GM21423 (cell line): ENCODE data around the gene TPBGL.

ENCODE experiments used
- ATAC-seq: cut with Tn5 transposase; IDR thresholded peaks from one replicate; pipeline ENCODE4 v1.9.1; 2021; ENCODE audit warnings: mild to moderate bottlenecking, moderate library complexity; ENCODE audit not compliant: unreplicated experiment

The TPBGL gene

DNA sequence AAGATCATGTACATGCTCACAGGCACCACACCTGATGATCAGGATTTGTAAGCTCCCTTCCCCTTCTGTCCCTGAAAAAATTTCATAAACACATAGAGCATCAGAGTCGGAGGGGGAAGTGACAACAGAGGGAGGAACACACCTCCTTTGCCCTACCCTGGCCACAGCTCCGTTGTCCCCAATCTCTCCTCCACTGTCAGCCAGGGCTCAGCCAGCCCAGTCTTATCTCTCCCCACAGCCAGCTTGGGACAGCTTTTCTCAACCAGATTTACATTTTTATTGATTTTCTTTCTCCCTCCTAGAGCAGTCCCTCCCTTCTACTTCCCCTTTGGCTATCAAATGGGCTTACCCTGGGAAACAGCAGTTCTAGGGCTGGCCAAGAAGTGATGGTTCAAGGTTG lies 32.1 kb upstream of the TPBGL start:
- ATAC-seq = no peak

- ATAC-seq = no peak
These were observed 28.2 kb upstream of the TPBGL start for GRCh38 chr11:75212411-75212810.

DNA sequence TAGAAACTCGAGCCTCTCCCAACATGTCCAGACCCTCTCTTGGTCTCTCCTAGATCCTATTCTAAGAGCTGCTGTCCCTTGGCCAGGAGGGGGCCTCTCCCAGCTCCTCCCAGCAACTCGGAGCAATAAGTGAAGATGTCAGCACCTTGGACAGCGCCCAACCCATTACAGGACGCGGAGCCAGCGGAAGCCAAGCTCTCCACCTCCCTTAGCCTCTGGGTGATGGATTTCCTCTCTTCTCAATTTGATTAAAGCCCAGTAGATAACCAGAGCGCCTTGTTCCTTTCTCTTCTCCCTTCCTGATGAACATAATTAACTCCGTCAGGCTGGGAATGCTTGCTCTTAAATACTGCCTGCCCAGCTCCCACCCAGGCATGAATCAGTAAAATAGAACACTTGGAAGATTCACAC lies 26.2 kb upstream of the TPBGL start:
- ATAC-seq = no peak

DNA sequence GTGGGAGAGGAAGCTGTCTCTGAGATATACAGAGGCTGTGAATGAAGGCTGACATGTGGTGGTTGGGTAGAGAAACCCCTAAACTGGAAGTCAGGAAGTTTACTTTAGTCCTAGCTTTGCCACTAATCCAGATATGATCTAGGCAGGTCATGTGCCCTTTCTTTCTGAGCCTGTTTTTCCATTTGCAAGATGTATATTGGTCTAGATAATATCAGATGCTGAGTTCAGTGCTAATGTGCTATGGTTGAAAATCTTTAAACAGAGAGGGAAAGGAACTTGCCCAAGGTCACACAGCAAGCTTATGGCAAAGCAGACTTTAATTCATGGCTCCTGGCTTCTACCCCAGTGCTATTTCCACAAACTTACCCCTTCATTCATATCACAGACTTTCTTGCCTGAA lies 25.7 kb upstream of the TPBGL start:
- ATAC-seq = no peak

GRCh38 chr11:75219869-75220268 lies 20.7 kb upstream of the TPBGL start:
- no peak for ATAC-seq

GRCh38 chr11:75223954-75224643 lies 16.5 kb upstream of the TPBGL start:
- ATAC-seq = no peak

GRCh38 chr11:75225794-75226193 lies 14.8 kb upstream of the TPBGL start:
- ATAC-seq = no peak

DNA sequence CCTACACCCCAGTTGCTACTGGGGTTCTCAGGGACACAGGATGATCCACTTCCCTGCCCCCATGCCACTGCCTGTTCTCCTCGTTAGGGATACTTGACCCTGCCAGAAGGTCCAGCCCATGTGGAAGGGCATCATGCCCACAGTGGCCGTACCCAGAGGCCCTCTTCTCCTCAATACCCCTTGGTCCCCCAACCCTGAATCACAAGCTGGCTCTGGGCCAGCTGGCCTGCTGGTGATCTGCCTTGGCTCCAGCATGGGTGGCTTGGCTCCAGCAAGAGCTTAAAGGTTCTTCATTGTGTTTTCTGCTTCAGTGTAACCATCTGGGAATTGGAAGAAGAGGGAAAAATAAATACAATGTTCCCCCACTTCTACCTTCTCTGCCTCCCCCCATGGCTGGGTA lies 11.1 kb upstream of the TPBGL start:
- ATAC-seq = no peak

GRCh38 chr11:75230621-75231020 lies 10.0 kb upstream of the TPBGL start:
- ATAC-seq = no peak

DNA sequence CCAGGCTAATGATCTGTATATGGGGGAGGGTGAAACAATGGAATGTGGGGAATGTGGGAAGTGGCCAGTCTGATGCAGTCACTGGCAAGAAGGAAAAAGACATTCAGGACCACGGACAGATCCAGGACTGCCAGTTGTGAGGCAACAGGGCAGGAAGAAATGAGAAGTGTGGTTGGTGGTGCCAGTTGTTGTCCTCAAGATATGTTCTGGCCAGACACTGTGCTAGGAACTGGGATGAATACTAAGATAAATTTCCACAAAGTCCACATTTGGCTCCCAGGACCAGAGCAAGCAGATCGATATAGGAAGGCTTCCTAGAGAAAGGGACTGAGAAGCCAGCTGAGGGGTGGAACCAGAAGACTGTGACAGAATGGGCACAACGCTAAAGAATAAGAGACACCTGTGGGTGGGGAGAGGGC lies 6.8 kb upstream of the TPBGL start:
- ATAC-seq = no peak

DNA sequence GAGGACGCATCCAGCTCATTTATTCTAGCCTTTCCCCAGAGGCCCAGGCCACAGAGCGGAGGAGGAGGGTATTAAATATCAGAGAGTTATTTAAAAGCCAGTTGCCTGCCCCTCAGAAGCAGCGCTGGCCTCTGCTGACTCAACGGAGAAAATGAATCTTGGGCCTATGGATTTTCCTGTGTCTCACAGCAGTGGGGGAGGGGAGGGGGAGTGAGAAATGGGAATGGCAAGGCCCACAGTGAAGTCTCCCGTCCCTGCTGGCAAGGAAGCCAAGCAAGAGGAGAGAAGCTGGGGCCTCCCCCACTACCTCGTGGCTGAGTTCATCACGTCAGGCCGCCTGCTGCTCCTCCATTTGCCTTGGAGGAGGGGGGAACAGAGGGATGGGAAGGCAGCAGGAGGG lies 4.5 kb upstream of the TPBGL start:
- ATAC-seq = no peak

GRCh38 chr11:75237050-75237449 lies 3.5 kb upstream of the TPBGL start:
- ATAC-seq = no peak

DNA sequence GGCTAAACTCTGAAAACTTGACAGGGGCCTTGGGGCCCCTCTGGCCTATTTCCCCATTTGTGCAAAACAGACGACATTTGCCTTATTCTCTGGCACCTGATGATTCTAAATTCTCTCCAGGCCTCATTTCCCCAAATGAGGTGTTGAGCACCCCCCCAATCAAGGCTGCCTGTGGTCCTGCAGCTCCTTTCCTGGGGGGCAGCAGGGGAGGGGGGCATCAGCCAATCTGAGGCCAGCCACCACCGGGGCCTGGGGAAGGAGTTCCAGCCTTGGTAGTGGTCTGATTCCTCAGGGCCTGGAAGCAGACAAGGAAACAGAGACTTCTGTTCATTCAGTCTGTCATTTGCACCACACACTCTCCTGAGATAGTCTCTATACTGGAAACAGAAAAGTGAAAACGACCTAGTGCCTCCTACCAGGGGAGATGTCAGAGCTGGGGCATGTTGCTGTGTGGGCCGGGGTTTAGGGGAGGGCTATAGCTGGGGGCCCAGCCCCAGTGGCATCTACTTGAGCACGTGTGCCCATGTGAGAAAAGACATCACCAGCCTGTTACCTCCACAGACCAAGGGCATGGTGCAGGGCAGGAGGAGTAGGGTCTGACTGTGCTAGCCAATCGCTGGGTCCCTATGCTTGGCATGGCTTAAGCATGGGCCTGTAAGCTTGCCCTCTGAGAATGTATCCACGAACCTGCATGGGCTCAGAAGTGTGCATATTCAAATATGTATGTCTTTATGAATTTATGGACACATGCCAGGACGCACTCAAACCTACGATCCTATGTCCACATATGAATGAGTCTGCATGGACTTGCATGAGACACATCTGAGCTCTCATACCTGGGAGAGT lies 1.8 kb upstream of the TPBGL start:
- ATAC-seq = no peak

DNA sequence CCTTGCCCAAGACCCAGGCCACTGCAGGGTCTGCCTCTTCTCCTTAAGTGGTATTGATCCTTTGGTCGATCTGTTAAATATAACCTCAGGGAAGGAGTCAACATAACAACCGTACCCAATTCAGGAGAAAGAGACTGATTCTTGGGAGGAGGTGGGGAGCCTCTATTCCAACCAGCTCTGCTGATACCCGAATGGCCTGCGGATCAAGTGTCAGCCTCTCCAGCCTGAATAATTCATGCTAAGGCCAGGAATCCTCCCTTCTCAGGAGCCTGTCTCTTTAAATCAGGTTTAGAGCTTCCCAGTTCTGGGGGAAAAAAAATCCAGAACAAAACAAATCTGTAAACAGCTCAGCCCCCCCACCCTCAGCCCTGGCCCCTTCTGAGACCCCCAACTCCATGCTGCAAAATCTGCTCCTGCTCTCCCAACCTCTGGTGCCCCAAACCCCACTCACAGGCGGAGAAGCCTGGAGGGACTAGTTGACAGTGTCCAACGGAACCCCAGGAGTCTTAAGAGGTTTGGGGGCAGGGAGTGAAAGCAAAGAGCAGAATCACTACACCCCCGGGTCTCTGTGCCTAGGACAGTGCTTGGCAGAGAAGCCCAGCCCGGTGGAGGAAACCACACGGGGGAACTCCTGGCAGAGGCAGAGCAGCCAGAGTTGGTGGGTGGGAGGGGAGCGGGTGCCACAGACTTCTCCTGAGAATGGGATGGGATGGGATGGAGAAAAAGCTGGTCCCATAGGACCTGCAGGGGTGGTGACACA lies 863 bp upstream of the TPBGL start:
- ATAC-seq = no peak

GRCh38 chr11:75241036-75241905 lies 697 bp downstream of the TPBGL start:
- peak; percentile 84 for ATAC-seq

GRCh38 chr11:75241906-75242644 lies 1.5 kb downstream of the TPBGL start:
- ATAC-seq = peak; percentile 13

GRCh38 chr11:75242722-75243600 lies 2.4 kb downstream of the TPBGL start:
- ATAC-seq = no peak

- no peak for ATAC-seq
These were observed 3.7 kb downstream of the TPBGL start for GRCh38 chr11:75244052-75244814.
